HuH-7.5 (cell line): ENCODE data around the gene SLC25A41.
"Not testable (repeated sequence)": the region's sequence is repeated elsewhere in the genome, so short reads cannot be mapped to it uniquely, and the experiment has no call there.

ENCODE experiments used
- DNase-seq: peaks from one replicate; pipeline ENCODE4 v3.0.0; 2011; ENCODE audit warnings: low spot score

SLC25A41 gene

DNA sequence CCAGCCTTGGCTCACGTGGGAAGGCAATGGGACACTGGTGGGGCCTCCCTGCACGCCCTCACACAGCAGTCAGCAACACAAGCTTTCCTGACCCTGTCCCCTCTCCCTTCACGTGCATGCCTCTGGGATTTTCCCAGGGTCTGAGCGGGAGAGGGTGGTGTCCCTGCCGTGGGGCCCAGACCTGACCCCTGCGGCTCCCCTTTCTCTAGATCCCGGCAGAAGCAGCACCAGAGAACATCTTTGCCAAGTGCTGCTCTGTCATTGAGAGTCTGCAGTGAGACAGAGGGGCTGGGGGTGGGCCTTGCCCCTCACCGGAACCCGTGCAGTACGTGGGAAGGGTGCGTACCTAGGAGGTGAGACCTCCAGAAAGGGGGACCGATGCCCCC is 21.5 kb downstream of the SLC25A41 start:
- DNase-seq: no peak

DNA sequence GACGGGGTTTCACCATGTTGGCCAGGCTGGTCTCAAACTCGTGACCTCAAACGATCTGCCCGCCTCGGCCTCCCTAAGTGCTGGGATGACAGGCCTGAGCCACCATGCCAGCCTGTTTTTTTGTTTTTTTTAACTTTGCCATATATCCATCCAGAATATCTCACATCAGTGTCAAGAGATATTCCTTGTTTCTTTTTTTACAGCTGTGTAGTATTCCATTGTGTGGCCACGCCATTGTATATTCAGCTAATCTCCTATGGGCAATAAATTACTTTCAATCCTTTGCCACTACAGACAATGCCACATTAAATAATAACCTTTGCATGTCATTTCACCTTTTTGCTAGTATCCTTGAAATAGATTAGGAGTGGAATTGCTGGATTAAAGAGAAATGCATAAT is 24.2 kb downstream of the SLC25A41 start:
- DNase-seq: no peak

DNA sequence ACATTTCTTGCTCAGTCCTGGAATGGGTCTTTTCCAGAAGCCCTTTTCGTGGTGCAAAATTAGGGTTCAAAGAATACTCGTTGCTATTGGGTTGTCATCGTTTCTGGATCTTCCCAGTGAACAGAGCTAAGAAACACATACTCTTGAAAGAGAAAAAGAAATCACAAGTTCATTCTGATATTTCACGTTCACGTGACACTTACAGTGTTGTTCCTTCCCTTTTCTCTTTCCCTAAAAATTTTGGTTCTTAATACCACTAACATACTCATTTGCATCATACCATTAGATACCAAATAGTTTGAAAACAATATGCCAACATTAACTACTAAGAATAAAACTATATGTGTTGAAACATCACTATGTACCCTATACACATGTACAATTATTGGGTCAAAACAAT is 27.2 kb downstream of the SLC25A41 start:
- no peak for DNase-seq

DNA sequence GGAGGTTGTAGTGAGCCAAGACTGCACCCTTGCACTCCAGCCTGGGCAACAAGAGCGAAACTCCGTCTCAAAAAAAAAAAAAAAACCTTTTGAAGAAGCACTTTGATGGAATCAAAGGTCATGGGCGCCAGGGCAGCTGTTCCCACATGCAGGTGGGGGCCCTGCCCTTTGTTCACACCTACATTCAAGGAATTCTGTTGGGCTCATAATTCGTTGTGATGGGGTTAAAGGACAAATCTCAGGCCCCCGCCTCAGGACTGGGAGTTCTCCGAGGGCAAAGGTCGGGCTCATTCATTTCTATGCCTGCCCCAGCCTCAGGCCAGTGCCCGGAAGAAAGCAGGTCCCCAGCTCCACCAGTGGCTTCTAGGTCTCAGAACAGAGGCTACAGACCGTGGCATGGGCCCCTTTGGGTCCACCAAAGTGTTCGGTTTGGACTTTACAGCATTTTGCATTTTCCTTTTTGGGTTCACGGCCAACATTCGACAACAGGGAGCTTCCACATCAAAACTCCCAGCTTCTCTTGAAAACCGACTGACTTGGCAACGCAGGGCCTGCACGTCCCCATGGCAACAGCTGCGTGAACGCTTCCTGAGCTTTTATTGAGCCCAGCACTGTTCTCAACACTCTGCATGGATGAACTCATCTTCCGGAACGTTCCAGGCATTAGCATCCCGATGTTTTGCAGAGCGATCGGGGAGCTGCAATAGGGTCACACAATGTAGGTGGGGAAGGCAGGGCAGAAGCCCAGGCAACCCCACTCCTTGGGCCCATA is 30.5 kb downstream of the SLC25A41 start:
- no peak for DNase-seq

DNA sequence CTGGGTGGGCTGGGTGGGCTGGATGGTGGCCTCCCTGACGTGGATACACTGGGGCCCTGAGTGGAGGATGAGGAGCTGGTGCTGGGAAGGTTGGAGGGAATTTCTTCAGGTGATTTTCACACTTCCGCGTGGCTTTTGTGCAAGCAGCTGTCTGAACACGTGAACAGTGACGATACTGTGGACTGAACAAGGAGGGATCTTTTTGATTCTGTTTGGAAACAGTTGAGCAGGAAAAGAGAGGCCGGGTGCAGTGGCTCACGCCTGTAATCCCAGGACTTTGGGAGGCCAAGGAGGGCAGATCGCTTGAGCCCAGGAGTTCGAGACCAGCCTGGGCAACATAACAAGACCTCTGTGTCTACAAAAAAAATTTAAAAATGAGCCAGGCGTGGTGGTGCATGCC is 31.5 kb downstream of the SLC25A41 start:
- no peak for DNase-seq

DNA sequence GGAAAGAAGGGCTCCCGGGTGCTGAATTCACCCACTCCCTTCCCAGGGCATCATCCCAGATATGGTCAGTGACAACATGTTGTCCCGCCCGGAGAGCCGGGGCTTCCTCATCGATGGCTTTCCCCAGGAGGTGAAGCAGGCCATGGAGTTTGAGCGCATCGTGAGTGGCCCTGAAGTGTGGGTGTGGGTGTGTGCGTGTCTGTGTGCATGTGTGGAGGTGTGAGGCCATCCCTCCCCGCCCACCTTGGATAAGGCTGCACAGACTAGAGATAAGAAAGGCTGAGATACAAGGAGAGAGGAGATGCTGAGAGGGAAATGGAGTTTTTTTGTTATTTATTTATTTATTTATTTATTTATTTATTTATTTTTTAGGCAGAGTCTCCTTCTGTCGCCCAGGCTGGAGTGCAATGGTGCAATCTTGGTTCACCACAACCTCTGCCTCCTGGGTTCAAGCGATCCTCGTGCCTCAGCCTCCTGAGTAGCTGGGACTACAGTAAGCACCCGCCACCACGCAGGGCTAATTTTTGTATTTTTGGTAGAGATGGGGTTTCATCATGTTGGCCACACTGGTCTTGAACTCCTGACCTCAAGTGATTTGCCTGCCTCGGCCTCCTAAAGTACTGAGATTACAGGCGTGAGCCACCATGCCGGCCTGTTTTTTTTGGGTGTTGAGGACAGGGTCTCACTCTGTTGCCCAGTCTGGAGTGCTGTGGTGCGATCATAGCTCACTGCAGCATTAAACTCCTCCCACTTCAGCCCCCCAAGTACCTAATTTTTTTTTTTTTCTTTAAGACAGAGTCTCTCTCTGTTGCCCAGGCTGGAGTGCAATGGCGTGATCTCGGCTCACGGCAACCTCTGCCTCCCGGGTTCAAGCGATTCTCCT is 33.3 kb downstream of the SLC25A41 start:
- DNase-seq: not testable (repeated sequence)

DNA sequence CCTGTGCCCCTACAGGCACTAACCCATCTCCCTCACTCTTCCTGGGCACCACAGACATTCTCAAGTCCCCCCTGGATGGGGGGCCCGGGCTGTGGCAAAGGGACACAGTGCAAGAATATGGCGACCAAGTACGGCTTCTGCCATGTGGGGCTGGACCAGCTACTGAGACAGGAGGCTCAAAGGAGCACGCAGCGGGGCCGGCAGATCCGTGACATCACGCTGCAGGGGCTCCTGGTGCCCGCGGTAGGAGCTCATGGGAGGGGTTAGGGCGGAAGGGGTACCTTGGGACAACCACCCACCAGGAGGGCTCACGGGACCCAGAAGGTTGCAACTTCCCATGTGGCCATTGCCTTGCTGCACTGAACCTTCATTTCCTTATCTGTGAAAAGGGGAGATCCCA is 37.3 kb downstream of the SLC25A41 start:
- DNase-seq: no peak

DNA sequence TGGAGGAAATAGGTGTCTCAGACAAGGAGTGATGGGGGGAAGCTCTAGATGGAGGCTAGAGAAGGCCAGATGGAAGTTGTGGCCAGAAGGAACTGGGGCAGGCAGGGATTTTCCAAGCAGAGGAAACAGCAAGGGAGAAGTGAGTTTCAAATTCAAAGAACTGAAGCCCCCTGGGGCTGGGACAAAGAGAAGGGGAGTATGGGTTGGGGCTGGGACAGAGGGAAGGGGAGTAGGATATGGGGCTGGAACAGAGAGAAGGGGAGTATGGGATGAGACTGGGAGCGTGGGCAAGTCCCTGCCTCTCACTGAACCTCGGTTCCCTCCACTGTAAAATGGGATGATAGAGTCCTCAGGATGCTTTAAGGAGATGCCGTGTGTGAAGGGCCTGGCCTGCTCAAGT is 38.7 kb downstream of the SLC25A41 start:
- DNase-seq: no peak

DNA sequence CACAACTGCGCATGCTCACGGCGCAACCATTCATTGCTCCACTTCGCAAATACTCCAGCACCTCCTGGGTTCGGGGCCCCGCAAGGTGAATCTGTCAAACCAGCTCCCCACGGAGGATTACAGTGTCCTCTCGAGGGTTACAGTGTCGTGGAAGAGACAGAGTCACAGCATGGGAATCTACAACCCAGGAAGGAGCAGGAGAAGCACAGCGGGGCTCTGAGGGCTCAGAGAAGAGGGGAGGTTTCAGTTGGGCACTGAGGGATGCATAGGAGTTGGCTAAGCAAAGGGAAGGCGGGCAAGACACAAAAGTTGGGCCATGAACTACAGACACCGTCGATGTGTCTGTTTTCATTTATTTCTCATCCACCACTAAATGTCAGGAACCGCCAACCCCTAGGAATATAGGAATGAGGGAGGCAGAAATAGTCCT is 39.6 kb downstream of the SLC25A41 start:
- peak; percentile 72 for DNase-seq

DNA sequence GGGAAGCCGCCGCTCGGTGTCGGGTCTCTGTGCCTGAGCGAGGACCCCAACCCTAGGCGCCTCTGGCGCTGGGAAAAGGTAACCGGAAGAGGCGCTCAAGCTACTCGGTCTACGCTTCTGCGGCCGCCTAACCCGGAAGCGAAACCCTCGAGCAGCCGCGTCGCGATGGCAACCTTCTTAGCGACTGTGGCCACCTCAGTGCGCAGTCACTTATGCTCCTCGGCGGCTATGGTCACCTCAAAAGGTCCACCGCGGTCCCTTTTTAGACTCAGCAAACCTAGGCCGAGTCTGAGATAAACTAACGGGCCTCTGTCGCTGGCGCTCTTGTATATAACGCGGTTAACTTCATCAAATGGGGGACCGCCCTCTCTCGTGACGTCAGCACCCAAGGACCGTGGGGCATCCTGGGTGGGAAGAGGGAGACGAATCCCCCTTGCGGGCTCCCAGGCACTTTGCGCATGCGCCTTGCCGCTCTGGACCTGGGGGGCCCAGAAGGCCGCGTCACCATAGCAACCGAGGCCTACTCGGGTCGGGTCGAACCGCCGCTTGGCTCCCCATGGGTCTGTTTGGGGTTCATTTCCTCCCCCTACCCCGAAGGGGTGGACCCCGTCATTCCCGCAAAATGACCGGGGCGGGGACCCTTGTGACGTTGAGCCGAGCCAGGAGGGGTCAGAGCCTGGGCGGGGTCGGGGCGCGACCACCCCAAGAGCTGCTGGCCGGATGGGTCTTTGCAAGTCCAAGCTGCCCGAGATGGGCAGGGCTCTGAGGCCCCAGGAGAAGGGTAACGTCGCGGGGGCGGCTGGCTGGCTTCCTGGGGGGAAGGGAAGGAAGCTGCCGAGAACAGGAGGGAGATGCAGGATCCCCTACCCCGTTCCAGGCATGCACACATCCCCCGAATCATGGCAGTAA is 40.2 kb downstream of the SLC25A41 start, which contains the start of gene GTF2F1:
TSS of gene GTF2F1 (minus strand) at position 91 of the 909 bp plus-strand sequence. CDS start 169 bp downstream, outside the sequence.
- DNase-seq: peak; percentile 97

DNA sequence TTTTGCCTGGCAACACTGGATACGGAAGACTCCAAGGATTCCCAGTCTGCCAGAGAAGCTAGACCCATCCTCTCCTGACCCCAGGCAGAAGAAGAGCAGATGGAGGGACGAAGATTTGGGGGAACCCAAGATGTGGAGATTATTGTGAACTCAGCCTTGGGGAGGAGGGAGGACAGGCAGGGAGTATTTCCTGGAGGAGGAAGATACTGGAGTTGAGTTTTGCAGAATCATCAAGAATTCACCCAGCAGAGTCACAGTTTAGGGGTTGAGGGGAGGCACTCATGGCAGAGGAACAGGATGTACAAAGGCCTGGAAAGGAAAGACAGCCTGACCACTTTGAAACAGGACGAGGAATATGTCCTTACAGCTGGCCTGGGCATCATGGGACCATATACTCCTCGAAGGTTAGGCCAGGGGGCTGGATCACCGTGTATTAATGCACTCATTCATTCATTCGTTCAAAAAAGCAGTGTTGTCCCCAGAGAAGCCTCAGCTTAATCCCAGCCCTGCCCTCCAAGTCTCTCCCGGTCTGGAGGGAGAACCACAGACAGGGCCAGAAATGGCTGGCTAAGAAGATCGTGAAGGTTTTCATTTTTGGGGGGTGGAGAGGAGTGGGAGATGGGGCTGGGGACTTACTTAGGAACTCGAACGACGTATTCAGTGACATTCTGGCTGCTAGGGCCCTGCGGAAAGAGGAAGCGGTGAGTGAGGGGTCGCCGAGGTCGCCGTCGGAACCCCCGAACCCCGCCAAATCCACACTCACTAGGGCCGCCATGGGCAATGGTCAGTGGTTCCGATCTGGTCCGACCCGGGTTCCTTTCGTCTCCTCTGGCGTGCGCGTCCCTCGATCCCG is 41.1 kb downstream of the SLC25A41 start:
- no peak for DNase-seq

DNA sequence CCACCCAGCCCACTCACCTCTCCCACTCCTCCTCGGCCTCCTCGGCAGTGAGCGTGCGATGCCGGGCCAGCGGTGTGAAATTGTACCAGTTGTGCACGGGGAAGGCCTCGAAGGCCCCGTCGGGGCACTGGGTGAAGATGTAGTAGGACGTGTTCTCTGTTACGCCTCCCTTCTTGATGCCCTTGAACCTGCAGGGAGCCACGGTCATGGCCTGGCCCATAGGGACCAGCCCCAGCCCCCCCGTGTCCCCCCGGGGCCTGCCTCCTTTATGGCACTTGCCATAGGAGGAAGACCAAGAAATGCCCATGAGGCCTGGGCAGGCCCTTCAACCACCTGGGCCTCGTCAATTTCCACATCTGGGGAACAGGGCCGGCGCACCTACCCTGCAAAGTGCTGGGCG is 46.2 kb downstream of the SLC25A41 start:
- no peak for DNase-seq

DNA sequence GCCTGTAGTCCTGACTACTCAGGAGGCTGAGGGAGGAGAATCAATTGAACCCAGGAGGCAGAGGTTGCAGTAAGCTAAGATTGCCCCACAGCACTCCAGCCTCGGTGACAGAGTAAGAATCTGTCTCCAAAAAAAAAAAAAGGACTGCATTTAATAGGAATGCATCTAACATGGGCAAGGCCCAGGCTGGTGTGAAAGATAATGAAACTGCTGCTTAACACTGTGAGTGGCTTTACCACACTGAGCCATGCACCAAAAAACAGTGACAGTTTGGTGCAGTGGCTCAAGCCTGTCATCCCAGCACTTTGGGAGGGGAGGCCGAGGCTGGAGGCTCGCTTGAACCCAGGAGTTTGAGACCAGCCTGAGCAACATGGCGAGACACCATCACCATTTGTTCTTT is 49.2 kb downstream of the SLC25A41 start:
- no peak for DNase-seq

DNA sequence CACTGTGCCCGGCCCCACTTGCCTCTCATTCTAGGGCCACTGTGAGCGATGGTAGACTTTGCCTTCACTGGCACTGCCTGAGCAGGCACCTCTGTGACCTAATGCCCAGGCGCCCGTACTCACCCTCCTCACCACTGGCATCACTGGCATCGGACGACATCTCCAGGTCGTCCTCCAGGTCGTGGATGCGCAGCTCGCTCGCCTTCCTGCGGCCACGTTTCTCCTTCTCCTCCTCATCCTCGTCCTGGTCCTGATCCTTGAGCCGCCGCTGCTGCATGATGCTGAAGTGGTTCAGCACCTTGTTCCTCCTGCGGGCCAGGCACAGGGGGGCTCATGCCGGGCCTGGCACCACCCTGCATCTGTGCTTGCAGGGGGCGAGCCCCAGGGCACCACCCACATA is 50.4 kb downstream of the SLC25A41 start:
- DNase-seq: no peak

DNA sequence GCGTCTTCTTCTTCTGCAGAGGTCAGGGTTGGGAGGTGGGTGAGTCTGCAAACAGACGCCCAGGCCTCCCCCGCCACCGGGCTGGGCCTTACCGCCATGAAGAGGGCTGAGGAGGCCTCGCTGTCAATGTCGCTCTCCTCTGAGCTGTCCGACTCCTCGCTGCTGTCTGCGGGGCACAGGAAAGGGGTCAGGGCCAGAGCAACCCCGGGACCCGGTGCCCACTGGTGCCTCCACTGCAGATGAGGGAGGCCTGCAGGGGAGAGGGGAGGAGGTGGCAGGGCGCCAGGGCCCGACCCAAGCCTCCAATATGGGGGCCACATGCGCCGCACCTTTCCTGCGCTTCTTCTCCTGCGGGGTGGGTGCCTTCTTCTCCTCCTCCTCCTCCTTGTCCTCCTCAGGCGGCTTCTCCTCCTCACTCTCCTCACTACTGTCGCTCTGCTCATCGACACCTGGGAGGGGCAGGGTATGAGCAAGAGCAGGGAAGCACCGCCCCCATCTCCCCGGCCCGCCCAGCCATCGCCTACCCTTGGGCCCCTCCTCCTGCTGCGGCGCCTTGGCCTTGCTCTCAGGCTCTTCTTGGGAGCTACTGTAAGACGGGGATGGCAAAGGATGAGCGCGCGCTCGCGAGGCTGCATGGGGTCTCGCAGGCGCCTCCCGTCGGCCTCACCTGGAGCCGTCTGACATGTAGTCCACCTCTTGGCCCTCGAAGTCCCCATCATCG is 52.4 kb downstream of the SLC25A41 start:
- DNase-seq: no peak

DNA sequence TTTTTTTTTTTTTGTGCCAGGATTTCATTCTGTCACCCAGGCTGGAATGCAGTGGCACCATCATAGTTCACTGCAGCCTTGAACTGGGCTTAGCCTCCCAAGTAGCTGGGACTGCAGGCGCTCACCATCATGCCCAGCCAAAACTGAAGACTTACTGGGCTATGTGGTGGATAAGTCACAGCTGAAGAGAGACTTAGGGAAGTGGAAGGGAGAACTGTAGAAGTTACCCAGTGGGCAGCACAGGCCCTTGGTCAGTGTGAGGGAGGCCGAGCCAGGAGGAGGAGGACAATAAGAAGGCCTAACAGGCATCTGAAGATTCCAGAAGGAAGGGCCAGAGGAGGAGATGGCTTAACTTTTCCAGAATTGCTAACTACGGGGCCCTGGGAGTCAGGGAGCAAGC is 53.8 kb downstream of the SLC25A41 start:
- no peak for DNase-seq

DNA sequence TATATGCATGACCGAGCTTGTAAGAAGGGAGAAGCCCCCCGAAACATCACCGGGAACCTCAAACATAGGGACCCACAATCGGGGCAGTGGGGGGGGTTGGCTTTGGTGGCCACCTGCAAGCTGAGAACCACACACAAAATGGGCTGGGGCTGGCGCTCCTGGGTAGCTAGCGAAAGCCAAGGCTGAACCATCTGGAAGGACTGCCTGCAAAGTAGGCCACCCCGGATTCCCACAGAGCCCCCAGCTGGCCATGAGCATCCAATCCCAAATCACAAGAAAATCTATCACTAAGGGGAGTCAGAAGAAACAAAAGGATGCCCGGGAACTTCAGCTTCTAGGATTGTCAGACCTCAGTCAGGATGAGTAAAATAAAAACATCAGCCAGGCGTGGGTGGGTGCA is 55.1 kb downstream of the SLC25A41 start:
- no peak for DNase-seq

DNA sequence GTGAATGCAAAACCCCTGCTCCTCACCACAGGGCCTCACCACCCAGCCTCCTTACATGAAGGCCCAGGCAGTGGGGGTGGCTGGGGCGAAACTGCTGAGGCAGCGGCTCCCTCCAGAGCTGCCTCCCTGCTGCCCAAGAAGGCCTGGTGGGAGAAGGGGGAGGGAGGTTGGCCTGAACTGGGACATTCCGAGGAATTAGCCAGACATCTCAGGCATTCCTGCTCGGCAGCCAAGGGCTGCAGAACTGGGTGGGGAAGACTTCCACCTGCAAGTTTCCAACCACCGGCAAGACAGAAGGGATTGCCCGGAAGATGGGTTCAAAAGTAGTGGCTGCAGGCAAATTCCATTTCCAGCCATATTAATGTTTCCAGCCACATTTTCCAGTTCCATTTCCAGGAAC is 55.5 kb downstream of the SLC25A41 start:
- DNase-seq: no peak

DNA sequence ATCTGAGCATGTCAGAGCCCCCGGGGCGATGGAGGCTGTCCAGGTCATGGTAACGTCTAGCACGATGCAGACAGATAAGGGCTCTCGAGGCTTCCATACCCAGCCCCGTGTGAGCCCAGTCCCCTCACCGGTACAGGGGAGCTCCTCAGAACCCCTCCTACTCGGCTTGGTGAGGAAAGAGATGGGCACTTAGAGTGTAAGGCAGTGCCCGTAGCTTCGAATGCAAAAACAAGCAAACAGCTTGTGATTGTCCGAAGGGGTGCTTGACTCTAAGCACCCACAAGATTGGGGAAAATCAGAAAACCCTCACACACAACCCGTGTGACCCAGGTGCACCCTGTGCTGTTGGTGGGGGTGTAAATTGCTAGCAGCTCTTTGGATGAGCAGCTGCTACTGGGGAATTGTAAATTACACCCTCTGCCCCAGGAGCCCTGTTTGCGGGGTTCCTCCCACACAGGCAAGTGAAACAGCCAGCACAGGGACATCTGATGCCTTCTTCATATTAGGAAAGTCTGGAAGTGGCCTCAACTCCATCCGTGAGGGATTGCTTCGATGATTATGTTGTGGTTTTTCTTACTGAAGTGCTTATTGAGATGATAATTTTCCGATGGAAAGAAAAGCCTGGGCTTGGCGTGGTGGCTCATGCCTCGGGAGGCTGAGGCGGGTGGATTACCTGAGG is 56.9 kb downstream of the SLC25A41 start:
- DNase-seq: no peak
